Gastroesophageal sphincter (tissue), 3 donors: Measurements from ENCODE around the gene PLEKHG1.

Experiments used
- EP300 ChIP-seq: sonication (generic); formaldehyde crosslinking; IDR thresholded peaks from one replicate; pipeline ENCODE4 v1.6.1; 2017; ENCODE audit warnings: antibody characterized with exemption, mild to moderate bottlenecking
- POLR2A ChIP-seq, 2 donors: fragments of 450-650 bp; IDR thresholded peaks; one replicate each; pipeline ENCODE4 v1.6.1; 2017; ENCODE audit warnings: antibody characterized with exemption in 2 of 2, mild to moderate bottlenecking in 2 of 2, moderate library complexity in 1 of 2
- POLR2AphosphoS5 ChIP-seq: sonication (generic); formaldehyde crosslinking; IDR thresholded peaks from one replicate; pipeline ENCODE4 v1.6.1; 2017; ENCODE audit warnings: antibody characterized with exemption
- TF ChIP-seq, protein P1 (sequence below), 4 experiments: fragments of 200-600 bp in 2 of 4; fragments of 450-650 bp in 2 of 4; sonication (generic) in 1 of 4; IDR thresholded peaks; one replicate each; pipeline ENCODE4 v1.5.1; 2017 to 2019; ENCODE audit warnings: antibody characterized with exemption in 4 of 4, mild to moderate bottlenecking in 2 of 4, moderate library complexity in 2 of 4

DNA sequence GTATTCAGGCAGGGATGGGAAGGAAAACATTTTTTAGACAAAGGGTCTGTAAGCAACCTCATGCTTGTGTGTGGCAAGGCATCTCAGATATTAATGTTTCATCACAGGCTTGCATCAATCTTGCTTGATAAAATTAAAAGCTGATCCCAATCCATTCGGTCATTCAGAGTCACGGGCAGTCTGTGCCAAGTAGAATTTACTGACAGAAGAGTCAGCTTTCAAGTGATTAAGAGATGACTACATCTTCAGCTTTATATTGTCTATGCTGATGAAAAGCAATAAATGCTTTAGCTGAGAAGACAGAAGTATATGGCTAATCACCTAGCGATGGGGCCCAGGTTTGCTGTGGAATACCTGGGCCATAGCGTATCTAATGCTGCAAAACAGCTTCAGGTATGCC lies 3.5 kb downstream of the PLEKHG1 start:
- TF ChIP-seq, protein P1, sequence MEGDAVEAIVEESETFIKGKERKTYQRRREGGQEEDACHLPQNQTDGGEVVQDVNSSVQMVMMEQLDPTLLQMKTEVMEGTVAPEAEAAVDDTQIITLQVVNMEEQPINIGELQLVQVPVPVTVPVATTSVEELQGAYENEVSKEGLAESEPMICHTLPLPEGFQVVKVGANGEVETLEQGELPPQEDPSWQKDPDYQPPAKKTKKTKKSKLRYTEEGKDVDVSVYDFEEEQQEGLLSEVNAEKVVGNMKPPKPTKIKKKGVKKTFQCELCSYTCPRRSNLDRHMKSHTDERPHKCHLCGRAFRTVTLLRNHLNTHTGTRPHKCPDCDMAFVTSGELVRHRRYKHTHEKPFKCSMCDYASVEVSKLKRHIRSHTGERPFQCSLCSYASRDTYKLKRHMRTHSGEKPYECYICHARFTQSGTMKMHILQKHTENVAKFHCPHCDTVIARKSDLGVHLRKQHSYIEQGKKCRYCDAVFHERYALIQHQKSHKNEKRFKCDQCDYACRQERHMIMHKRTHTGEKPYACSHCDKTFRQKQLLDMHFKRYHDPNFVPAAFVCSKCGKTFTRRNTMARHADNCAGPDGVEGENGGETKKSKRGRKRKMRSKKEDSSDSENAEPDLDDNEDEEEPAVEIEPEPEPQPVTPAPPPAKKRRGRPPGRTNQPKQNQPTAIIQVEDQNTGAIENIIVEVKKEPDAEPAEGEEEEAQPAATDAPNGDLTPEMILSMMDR (IDR thresholded peaks at IDR 0.05) = no peak
- TF ChIP-seq POLR2A (IDR thresholded peaks at IDR 0.05) (no peak), POLR2AphosphoS5 (no peak), EP300 (no peak)
